Thymus (tissue), 11 donors: ENCODE measurements around the gene PRKAG2. TPM values are rescaled to one million over a fixed set of nuclear protein-coding genes. Genes with fewer than 3 reads are reported as not detected.
A peak's percentile ranks its signal among the peaks of the same experiment; 100 is the strongest.

ENCODE experiments used
- DNase-seq, 9 donors: peaks; one replicate each; pipeline ENCODE4 v3.0.0-alpha.2; 2013; ENCODE audit warnings: low spot score in 9 of 9, low read depth in 6 of 9, missing footprints in 1 of 9
- H3K27ac ChIP-seq, 2 donors: one replicate each; pipeline ENCODE4 v1.5.1; 2013; ENCODE audit warnings: control low read depth in 1 of 2, low read depth in 1 of 2, low read length in 1 of 2, mild to moderate bottlenecking in 1 of 2, moderate library complexity in 1 of 2
- H3K27me3 ChIP-seq, 2 donors: one replicate each; pipeline ENCODE4 v1.5.1; 2013; ENCODE audit warnings: low read length in 1 of 2; ENCODE audit not compliant: control insufficient read depth in 2 of 2, insufficient read depth in 1 of 2
- H3K36me3 ChIP-seq, 2 donors: one replicate each; pipeline ENCODE4 v1.5.1; 2013; ENCODE audit warnings: low read length in 1 of 2, mild to moderate bottlenecking in 1 of 2, moderate library complexity in 1 of 2; ENCODE audit not compliant: control insufficient read depth in 2 of 2, insufficient read depth in 2 of 2
- H3K4me1 ChIP-seq, 2 donors: one replicate each; pipeline ENCODE4 v1.5.1; 2013; ENCODE audit warnings: low read length in 2 of 2; ENCODE audit not compliant: control insufficient read depth in 2 of 2, insufficient read depth in 2 of 2
- H3K4me3 ChIP-seq, 2 donors: one replicate each; pipeline ENCODE4 v1.5.1; 2013; ENCODE audit warnings: low read length in 2 of 2, control low read depth in 1 of 2, mild to moderate bottlenecking in 1 of 2
- H3K9me3 ChIP-seq, 2 donors: one replicate each; pipeline ENCODE4 v1.5.1; 2013; ENCODE audit warnings: low read length in 1 of 2, mild to moderate bottlenecking in 1 of 2; ENCODE audit not compliant: control insufficient read depth in 2 of 2, insufficient read depth in 1 of 2
- WGBS: extraction: QIAGEN DNeasy Blood & Tissue Kit; methylation state at CpG from one replicate; pipeline ENCODE4 v1.1.7; 2013; 5-methylcytosine and 5-hydroxymethylcytosine counted together
- polyA plus RNA-seq: library from polyadenylated mRNA; stranded (reverse); fragments of 200-250 nt; gene quantifications from one replicate; pipeline ENCODE4 v1.2.3, GENCODE V29; 2013
- total RNA-seq: library from RNA; stranded (reverse); fragments of 120-200 nt; gene quantifications from one replicate; pipeline ENCODE4 v1.2.4, GENCODE V29; 2013
- donor health status: healthy.

The PRKAG2 gene
- total and polyA plus RNA-seq, 2 donors = 5.1 to 33.7 TPM

GRCh38 chr7:151789380-151789947, 87.5 kb downstream of the PRKAG2 start:
- H3K9me3 ChIP-seq = no peaks in the 10 kb centered on the region
- WGBS = 94% methylated on average over 11 of the region's 11 CpGs
- H3K4me3 ChIP-seq = no peak overlapping the region
- H3K27me3 ChIP-seq = peaks cover 0 to 2% of the 10 kb centered on the region in 2 donors
- H3K36me3 ChIP-seq = no peaks in the 10 kb centered on the region
- H3K4me1 ChIP-seq = no peaks in the 10 kb centered on the region
- no peak overlapping the region for H3K27ac ChIP-seq
- no peak for DNase-seq

GRCh38 chr7:151787348-151787747, 89.6 kb downstream of the PRKAG2 start:
- Histone ChIP-seq H3K4me3 (no peak overlapping the region), H3K9me3 (no peaks in the 10 kb centered on the region), H3K4me1 (peaks cover 4 to 7% of the 10 kb centered on the region in 2 donors), H3K27ac (no peak overlapping the region), H3K36me3 (no peaks in the 10 kb centered on the region), H3K27me3 (peaks cover 0 to 11% of the 10 kb centered on the region in 2 donors)
- DNase-seq = no peak
- 99% methylated on average over 3 of the region's 3 CpGs for WGBS

GRCh38 chr7:151786936-151787335, 90.0 kb downstream of the PRKAG2 start:
- 29% methylated on average over 5 of the region's 5 CpGs for WGBS
- DNase-seq = no peak

GRCh38 chr7:151786241-151786640, 90.7 kb downstream of the PRKAG2 start:
- Histone ChIP-seq H3K4me3 (no peak overlapping the region), H3K27me3 (peaks cover 0 to 11% of the 10 kb centered on the region in 2 donors), H3K27ac (no peak overlapping the region), H3K9me3 (no peaks in the 10 kb centered on the region), H3K36me3 (no peaks in the 10 kb centered on the region), H3K4me1 (peaks cover 4 to 7% of the 10 kb centered on the region in 2 donors)
- DNase-seq = no peak
- WGBS = 97% methylated on average over 19 of the region's 19 CpGs

More at GRCh38 chr7:151786936-151787335, 90.0 kb downstream of the PRKAG2 start:
- H3K4me3 ChIP-seq = no peak overlapping the region
- no peaks in the 10 kb centered on the region for H3K9me3 ChIP-seq
- peaks cover 4 to 7% of the 10 kb centered on the region in 2 donors for H3K4me1 ChIP-seq
- H3K27me3 ChIP-seq = peaks cover 0 to 11% of the 10 kb centered on the region in 2 donors
- H3K36me3 ChIP-seq = no peaks in the 10 kb centered on the region
- H3K27ac ChIP-seq = no peak overlapping the region

GRCh38 chr7:151785681-151785965, 91.3 kb downstream of the PRKAG2 start:
- no peak for DNase-seq
- WGBS = 89% methylated on average over 7 of the region's 7 CpGs
- no peaks in the 10 kb centered on the region for H3K36me3 ChIP-seq

GRCh38 chr7:151784853-151785680, 91.8 kb downstream of the PRKAG2 start:
- H3K36me3 ChIP-seq = no peaks in the 10 kb centered on the region
- peaks cover 0 to 11% of the 10 kb centered on the region in 2 donors for H3K27me3 ChIP-seq
- H3K4me1 ChIP-seq = peaks cover 4 to 10% of the 10 kb centered on the region in 2 donors
- no peak overlapping the region for H3K27ac ChIP-seq
- H3K4me3 ChIP-seq = no peak overlapping the region
- WGBS = 92% methylated on average over 21 of the region's 21 CpGs
- H3K9me3 ChIP-seq = no peaks in the 10 kb centered on the region
- no peak for DNase-seq

More at GRCh38 chr7:151785681-151785965, 91.3 kb downstream of the PRKAG2 start:
- H3K9me3 ChIP-seq = no peaks in the 10 kb centered on the region
- H3K4me3 ChIP-seq = no peak overlapping the region
- H3K27me3 ChIP-seq = peaks cover 0 to 11% of the 10 kb centered on the region in 2 donors
- no peak overlapping the region for H3K27ac ChIP-seq
- peaks cover 4 to 10% of the 10 kb centered on the region in 2 donors for H3K4me1 ChIP-seq

- Histone ChIP-seq H3K36me3 (no peaks in the 10 kb centered on the region), H3K9me3 (no peaks in the 10 kb centered on the region), H3K27ac (no peak overlapping the region), H3K4me1 (peaks cover 4 to 10% of the 10 kb centered on the region in 2 donors), H3K4me3 (no peak overlapping the region), H3K27me3 (peaks cover 0 to 11% of the 10 kb centered on the region in 2 donors)
- 98% methylated on average over 18 of the region's 18 CpGs for WGBS
- DNase-seq = no peak
Measured at GRCh38 chr7:151783958-151784575, 92.8 kb downstream of the PRKAG2 start.

- peak in 7 of 9 donors; percentile 21 to 63 (median 40) for DNase-seq
- peaks cover 4 to 10% of the 10 kb centered on the region in 2 donors for H3K4me1 ChIP-seq
- peaks cover 0 to 3% of the 10 kb centered on the region in 2 donors for H3K9me3 ChIP-seq
- no peak overlapping the region for H3K27ac ChIP-seq
- no peaks in the 10 kb centered on the region for H3K36me3 ChIP-seq
- H3K4me3 ChIP-seq = no peak overlapping the region
- peaks cover 0 to 11% of the 10 kb centered on the region in 2 donors for H3K27me3 ChIP-seq
- WGBS = 12% methylated on average over 55 of the region's 55 CpGs
Measured at GRCh38 chr7:151782598-151783448, 94.1 kb downstream of the PRKAG2 start.
